GM18870 (cell line): ENCODE results near the gene TOMM40.
"Not testable (repeated sequence)": the region's sequence is repeated elsewhere in the genome, so short reads cannot be mapped to it uniquely, and the experiment has no call there.

Experiments
- ATAC-seq: cut with Tn5 transposase; IDR thresholded peaks from one replicate; pipeline ENCODE4 v1.9.1; 2021; ENCODE audit warnings: moderate library complexity; ENCODE audit not compliant: unreplicated experiment

The TOMM40 gene

GRCh38 chr19:44893332-44894051, 2.4 kb downstream of the TOMM40 start:
- no peak for ATAC-seq

GRCh38 chr19:44894052-44894400, 3.0 kb downstream of the TOMM40 start:
- no peak for ATAC-seq

- no peak for ATAC-seq
These were observed 3.9 kb downstream of the TOMM40 start for GRCh38 chr19:44894946-44895345.

GRCh38 chr19:44897835-44898234, 6.8 kb downstream of the TOMM40 start:
- ATAC-seq, result no peak

GRCh38 chr19:44900328-44901244, 9.5 kb downstream of the TOMM40 start:
- ATAC-seq, result no peak

GRCh38 chr19:44903216-44903601, 12.2 kb downstream of the TOMM40 start:
- no peak for ATAC-seq

- ATAC-seq, result no peak
These were observed 12.8 kb downstream of the TOMM40 start for GRCh38 chr19:44903602-44904425.

- no peak for ATAC-seq
These were observed 13.5 kb downstream of the TOMM40 start for GRCh38 chr19:44904426-44904994.

GRCh38 chr19:44905437-44906160, 14.5 kb downstream of the TOMM40 start, which contains the start of gene APOE:
APOE (plus strand) TSS chr19:44905796; CDS start chr19:44906625, 829 bp downstream.
- no peak for ATAC-seq

- no peak for ATAC-seq
These were observed 16.6 kb downstream of the TOMM40 start for GRCh38 chr19:44907613-44908012.

GRCh38 chr19:44908074-44908835, 17.2 kb downstream of the TOMM40 start:
- ATAC-seq, result no peak

GRCh38 chr19:44908836-44909261, 17.8 kb downstream of the TOMM40 start:
- ATAC-seq, result no peak

GRCh38 chr19:44909775-44910174, 18.7 kb downstream of the TOMM40 start:
- ATAC-seq, result no peak

GRCh38 chr19:44911896-44912295, 20.8 kb downstream of the TOMM40 start:
- not testable (repeated sequence) for ATAC-seq

- ATAC-seq, result no peak
These were observed 21.8 kb downstream of the TOMM40 start for GRCh38 chr19:44912854-44913253.

GRCh38 chr19:44913512-44914432, 22.7 kb downstream of the TOMM40 start:
- not testable (repeated sequence) for ATAC-seq

GRCh38 chr19:44914433-44915206, 23.6 kb downstream of the TOMM40 start, which contains the start of gene APOC1:
APOC1 (plus strand) TSS chr19:44914608; CDS start chr19:44914892, 284 bp downstream.
- ATAC-seq, result peak; percentile 55
